GM12878 (cell line): Measurements from ENCODE around the gene CYYR1. TPM values are rescaled to one million over a fixed set of nuclear protein-coding genes. Genes with fewer than 3 reads are reported as not detected.

Experiments used
- ATAC-seq: fragments of 200-7000 bp; cut with Tn5 transposase; 3 replicates; pipeline ENCODE4 v1.9.1; 2020; ENCODE audit warnings: mild to moderate bottlenecking, moderate library complexity
- BruUV-seq: library from RNA; stranded (reverse); fragments of 400-500 nt; replicated peaks from 2 replicates; lab custom pipeline; 2021; lab: Mats Ljungman, UMichigan
- CTCF ChIA-PET: fragments of 300-600 bp; sonication (Branson Sonifier 250); formaldehyde crosslinking; extraction: SDS; loops from one replicate; lab custom pipeline; 2021; ENCODE audit warnings: inconsistent platforms; lab: Yijun Ruan, JAX
- POLR2A ChIA-PET: fragments of 350-600 bp; formaldehyde crosslinking; extraction: SDS; loops from one replicate; lab custom pipeline; 2021; ENCODE audit warnings: inconsistent platforms; lab: Charles Lee
- RAD21 ChIA-PET: fragments of 300-600 bp; sonication (Branson Sonifier 250); formaldehyde crosslinking; loops from one replicate; lab custom pipeline; 2023; ENCODE audit warnings: antibody characterized with exemption; ENCODE audit not compliant: unreplicated experiment; lab: Charles Lee
- SMC1A ChIA-PET: fragments of 300-600 bp; sonication (Branson Sonifier 250); formaldehyde crosslinking; loops from one replicate; lab custom pipeline; 2023; ENCODE audit not compliant: unreplicated experiment, uncharacterized antibody; lab: Charles Lee
- DNase-seq: peaks from one replicate; pipeline ENCODE4 v3.0.0-alpha.2; 2011; ENCODE audit warnings: low read depth, low spot score
- FAIRE-seq: peaks from 3 replicates; lab custom pipeline; 2011; peaks lifted over from hg19 to GRCh38; lab: Jason Lieb, UNC
- H2AFZ ChIP-seq: 2 replicates; pipeline ENCODE4 v1.6.0; 2011; ENCODE audit warnings: low read depth, low read length, control low read depth; ENCODE audit not compliant: control insufficient read depth
- H3K27ac ChIP-seq: 2 replicates; pipeline ENCODE4 v1.5.1; 2011; ENCODE audit warnings: control low read depth; ENCODE audit not compliant: control insufficient read depth, insufficient read depth
- H3K27me3 ChIP-seq, 2 experiments: replicated peaks in 1 of 2; 2 replicates each; pipeline versions ENCODE4 v1.6.0 to v1.6.1; 2011; ENCODE audit warnings: low read length in 1 of 2; ENCODE audit not compliant: control insufficient read depth in 2 of 2, insufficient read depth in 2 of 2
- H3K36me3 ChIP-seq, 2 experiments: 2 replicates each; pipeline ENCODE4 v1.5.1; 2011; ENCODE audit warnings: low read length in 1 of 2; ENCODE audit not compliant: control insufficient read depth in 2 of 2, insufficient read depth in 2 of 2
- H3K4me1 ChIP-seq: 2 replicates; pipeline ENCODE4 v1.6.1; 2011; ENCODE audit warnings: mild to moderate bottlenecking, low read length, moderate library complexity, mixed read lengths; ENCODE audit not compliant: control insufficient read depth, insufficient read depth
- H3K4me2 ChIP-seq: 2 replicates; pipeline ENCODE4 v1.6.0; 2011; ENCODE audit warnings: control low read depth; ENCODE audit not compliant: control insufficient read depth, insufficient read depth
- H3K4me3 ChIP-seq: fragments of 200-600 bp; sonication (generic); 2 replicates; pipeline ENCODE4 v1.5.1; 2016
- H3K79me2 ChIP-seq: 2 replicates; pipeline ENCODE4 v1.6.0; 2011; ENCODE audit warnings: low read length; ENCODE audit not compliant: control insufficient read depth, insufficient read depth
- H3K9ac ChIP-seq: 2 replicates; pipeline ENCODE4 v1.8.0; 2011; ENCODE audit warnings: low read length, control low read depth, mixed read lengths; ENCODE audit not compliant: control insufficient read depth, insufficient read depth
- H3K9me3 ChIP-seq: replicated peaks from 3 replicates; pipeline ENCODE4 v1.5.1; 2011; ENCODE audit warnings: mild to moderate bottlenecking, low read length; ENCODE audit not compliant: control insufficient read depth, insufficient read depth
- H4K20me1 ChIP-seq: 2 replicates; pipeline ENCODE4 v1.6.0; 2011; ENCODE audit not compliant: control insufficient read depth, insufficient read depth
- ASH2L ChIP-seq: fragments of 300-600, 200-600 bp; sonication (generic); IDR thresholded peaks from 2 replicates; pipeline ENCODE4 v1.6.1; 2017; ENCODE audit warnings: low read depth, mild to moderate bottlenecking, borderline replicate concordance
- NFXL1 ChIP-seq: fragments of 450-650 bp; IDR thresholded peaks from 2 replicates; pipeline ENCODE4 v1.6.1; 2017; ENCODE audit warnings: antibody characterized with exemption, mild to moderate bottlenecking, borderline replicate concordance
- NR2C2 ChIP-seq: IDR thresholded peaks from 2 replicates; pipeline ENCODE4 v1.6.1; 2011; ENCODE audit warnings: borderline replicate concordance, low read depth; ENCODE audit not compliant: control insufficient read depth, insufficient read length
- PML ChIP-seq: IDR thresholded peaks from 2 replicates; pipeline ENCODE4 v1.6.1; 2012; ENCODE audit warnings: low read length, inconsistent platforms
- SP1 ChIP-seq: IDR thresholded peaks from one replicate; pipeline ENCODE4 v1.6.1; 2011; ENCODE audit warnings: low read depth, low read length
- WGBS: methylation state at CpG from one replicate; pipeline ENCODE4 v1.1.6; 2016; ENCODE audit warnings: low lambda C conversion rate; ENCODE audit not compliant: insufficient replicate concordance, insufficient coverage; ENCODE audit errors: missing lambda C conversion rate; 5-methylcytosine and 5-hydroxymethylcytosine counted together
- in situ Hi-C: fragments of 300-500 bp; cut with MboI; formaldehyde crosslinking; loops from 9 replicates; pipeline ENCODE4 v1.14.3; 2018; ENCODE audit warnings: mixed read lengths
- intact Hi-C: fragments of 100-400 bp; cut with micrococcal nuclease; formaldehyde crosslinking; loops from one replicate; pipeline ENCODE4 v1.14.2; 2022; ENCODE audit not compliant: unreplicated experiment
- polyA plus RNA-seq, 11 experiments: library from polyadenylated mRNA; depleted of rRNA in 4 of 11; unstranded in 6 of 11; stranded (reverse) in 5 of 11; fragments of >200 nt; fragmentation: Nextera tagmentation in 4 of 11; fragmentation: Illumina TruSeq in 1 of 11; extraction: Ambion mirVana in 4 of 11; extraction: Trizol in 1 of 11; gene quantifications; 1 replicate in 1 of 11; 2 replicates in 10 of 11; pipeline versions ENCODE4 v1.2.1 to v1.2.3, GENCODE V29; 2011 to 2016; ENCODE audit warnings: inconsistent platforms in 2 of 11, missing spikeins in 2 of 11, low read depth in 1 of 11
- total RNA-seq, 4 experiments: library from RNA; depleted of rRNA in 3 of 4; stranded (reverse); fragments of >200 nt in 3 of 4; fragmentation: Illumina TruSeq in 1 of 4; extraction: Trizol in 1 of 4; gene quantifications; 2 replicates each; pipeline versions ENCODE4 v1.2.1 to v1.2.3, GENCODE V29; 2013 to 2021
- TF ChIP-seq, protein P1 (sequence below): IDR thresholded peaks from 2 replicates; pipeline ENCODE4 v1.6.1; 2012; ENCODE audit warnings: improper control_type of control experiment, low read depth, low read length; ENCODE audit not compliant: insufficient replicate concordance
- TF ChIP-seq, protein P2 (sequence below): fragments of 450-650 bp; formaldehyde crosslinking; IDR thresholded peaks from 2 replicates; pipeline ENCODE4 v1.5.0; 2022; ENCODE audit warnings: mild to moderate bottlenecking, missing genetic modification characterization
- TF ChIP-seq, protein P3 (sequence below): fragments of 150-350 bp; IDR thresholded peaks from 2 replicates; pipeline ENCODE4 v1.6.1; 2014; ENCODE audit warnings: mild to moderate bottlenecking, low read depth, low read length
- TF ChIP-seq, protein P4 (sequence below): fragments of 450-650 bp; IDR thresholded peaks from 2 replicates; pipeline ENCODE4 v1.6.1; 2017; ENCODE audit warnings: antibody characterized with exemption, mild to moderate bottlenecking, moderate library complexity

CYYR1 gene
- total and polyA plus RNA-seq, 10 of the 15 experiments (the other 5 are each of a cell fraction or from before 2014, with no cell fraction given), result 0.11 to 0.13 TPM; not detected in 8

DNA sequence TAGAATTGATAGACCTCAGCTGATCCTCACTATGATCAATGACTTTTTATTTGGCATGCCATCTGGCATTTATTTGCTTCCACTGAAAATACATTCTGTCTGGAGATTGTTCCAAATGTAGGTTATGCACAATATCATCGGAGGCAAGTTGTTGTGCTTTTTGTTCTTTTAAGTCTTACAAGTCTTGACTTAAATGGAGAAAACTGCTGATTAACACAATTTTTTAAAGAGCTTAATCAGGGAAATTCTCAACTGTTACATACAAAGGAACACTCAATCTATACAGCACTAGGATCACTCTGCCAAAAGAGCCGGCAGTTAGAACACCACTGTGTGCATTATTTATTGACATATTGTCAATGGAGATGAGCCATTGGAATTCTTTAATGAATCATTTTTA, 19.2 kb downstream of the CYYR1 start (continued):
- TF ChIP-seq, protein P1, sequence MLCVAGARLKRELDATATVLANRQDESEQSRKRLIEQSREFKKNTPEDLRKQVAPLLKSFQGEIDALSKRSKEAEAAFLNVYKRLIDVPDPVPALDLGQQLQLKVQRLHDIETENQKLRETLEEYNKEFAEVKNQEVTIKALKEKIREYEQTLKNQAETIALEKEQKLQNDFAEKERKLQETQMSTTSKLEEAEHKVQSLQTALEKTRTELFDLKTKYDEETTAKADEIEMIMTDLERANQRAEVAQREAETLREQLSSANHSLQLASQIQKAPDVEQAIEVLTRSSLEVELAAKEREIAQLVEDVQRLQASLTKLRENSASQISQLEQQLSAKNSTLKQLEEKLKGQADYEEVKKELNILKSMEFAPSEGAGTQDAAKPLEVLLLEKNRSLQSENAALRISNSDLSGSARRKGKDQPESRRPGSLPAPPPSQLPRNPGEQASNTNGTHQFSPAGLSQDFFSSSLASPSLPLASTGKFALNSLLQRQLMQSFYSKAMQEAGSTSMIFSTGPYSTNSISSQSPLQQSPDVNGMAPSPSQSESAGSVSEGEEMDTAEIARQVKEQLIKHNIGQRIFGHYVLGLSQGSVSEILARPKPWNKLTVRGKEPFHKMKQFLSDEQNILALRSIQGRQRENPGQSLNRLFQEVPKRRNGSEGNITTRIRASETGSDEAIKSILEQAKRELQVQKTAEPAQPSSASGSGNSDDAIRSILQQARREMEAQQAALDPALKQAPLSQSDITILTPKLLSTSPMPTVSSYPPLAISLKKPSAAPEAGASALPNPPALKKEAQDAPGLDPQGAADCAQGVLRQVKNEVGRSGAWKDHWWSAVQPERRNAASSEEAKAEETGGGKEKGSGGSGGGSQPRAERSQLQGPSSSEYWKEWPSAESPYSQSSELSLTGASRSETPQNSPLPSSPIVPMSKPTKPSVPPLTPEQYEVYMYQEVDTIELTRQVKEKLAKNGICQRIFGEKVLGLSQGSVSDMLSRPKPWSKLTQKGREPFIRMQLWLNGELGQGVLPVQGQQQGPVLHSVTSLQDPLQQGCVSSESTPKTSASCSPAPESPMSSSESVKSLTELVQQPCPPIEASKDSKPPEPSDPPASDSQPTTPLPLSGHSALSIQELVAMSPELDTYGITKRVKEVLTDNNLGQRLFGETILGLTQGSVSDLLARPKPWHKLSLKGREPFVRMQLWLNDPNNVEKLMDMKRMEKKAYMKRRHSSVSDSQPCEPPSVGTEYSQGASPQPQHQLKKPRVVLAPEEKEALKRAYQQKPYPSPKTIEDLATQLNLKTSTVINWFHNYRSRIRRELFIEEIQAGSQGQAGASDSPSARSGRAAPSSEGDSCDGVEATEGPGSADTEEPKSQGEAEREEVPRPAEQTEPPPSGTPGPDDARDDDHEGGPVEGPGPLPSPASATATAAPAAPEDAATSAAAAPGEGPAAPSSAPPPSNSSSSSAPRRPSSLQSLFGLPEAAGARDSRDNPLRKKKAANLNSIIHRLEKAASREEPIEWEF, result no peak
- TF ChIP-seq PML, result no peak
- TF ChIP-seq, all 136 proteins: peak for 0

DNA sequence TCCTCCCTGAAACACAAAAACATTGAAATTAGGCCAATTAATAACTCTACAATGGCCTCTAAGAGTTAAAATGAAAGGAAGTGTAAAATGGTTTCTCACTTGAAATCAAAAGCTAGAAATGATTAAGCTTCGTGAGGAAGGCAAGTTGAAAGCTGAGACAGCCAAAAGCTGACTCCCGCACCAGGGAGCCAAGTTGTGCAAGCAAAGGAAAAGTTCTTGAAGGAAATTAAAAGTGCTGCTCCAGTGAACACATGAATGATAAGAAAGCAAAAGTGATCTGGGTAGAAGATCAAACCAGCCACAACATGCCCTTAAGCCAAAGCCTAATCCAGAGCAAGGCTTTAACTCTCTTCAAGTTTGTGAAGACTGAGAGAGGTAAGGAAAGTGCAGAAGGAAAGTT, 22.8 kb downstream of the CYYR1 start:
- no peak overlapping the region for H3K9ac ChIP-seq
- no peaks in the 10 kb centered on the region for H3K9me3 ChIP-seq
- H3K36me3 ChIP-seq, result no peaks in the 10 kb centered on the region
- no TSS peak for BruUV-seq
- POLR2A ChIA-PET, result no interaction called here
- H4K20me1 ChIP-seq, result no peaks in the 10 kb centered on the region
- no peaks in the 10 kb centered on the region for H3K4me1 ChIP-seq
- H3K79me2 ChIP-seq, result no peaks in the 10 kb centered on the region
- in situ Hi-C loops (no loop called here), intact Hi-C loops (no loop called here)
- DNase-seq (no peak), FAIRE-seq (no peak), ATAC-seq (no peak)
- RAD21 ChIA-PET, result no interaction called here
- SMC1A ChIA-PET, result interaction anchor here (0.9 kb wide), 1 partner anchor 13 kb away, joined by 3 read pairs; no protein-coding TSS in a partner anchor
- H3K27ac ChIP-seq, result no peak overlapping the region
- H3K4me3 ChIP-seq, result no peak overlapping the region
- CTCF ChIA-PET, result no interaction called here
- no peak overlapping the region for H3K4me2 ChIP-seq
- H2AFZ ChIP-seq, result no peak overlapping the region
- 28% methylated on average over 2 of the region's 2 CpGs for WGBS
- no peaks in the 10 kb centered on the region for H3K27me3 ChIP-seq
- TF ChIP-seq NFXL1 (no peak), ASH2L (no peak), NR2C2 (no peak), SP1 (no peak)
- TF ChIP-seq, protein P2, sequence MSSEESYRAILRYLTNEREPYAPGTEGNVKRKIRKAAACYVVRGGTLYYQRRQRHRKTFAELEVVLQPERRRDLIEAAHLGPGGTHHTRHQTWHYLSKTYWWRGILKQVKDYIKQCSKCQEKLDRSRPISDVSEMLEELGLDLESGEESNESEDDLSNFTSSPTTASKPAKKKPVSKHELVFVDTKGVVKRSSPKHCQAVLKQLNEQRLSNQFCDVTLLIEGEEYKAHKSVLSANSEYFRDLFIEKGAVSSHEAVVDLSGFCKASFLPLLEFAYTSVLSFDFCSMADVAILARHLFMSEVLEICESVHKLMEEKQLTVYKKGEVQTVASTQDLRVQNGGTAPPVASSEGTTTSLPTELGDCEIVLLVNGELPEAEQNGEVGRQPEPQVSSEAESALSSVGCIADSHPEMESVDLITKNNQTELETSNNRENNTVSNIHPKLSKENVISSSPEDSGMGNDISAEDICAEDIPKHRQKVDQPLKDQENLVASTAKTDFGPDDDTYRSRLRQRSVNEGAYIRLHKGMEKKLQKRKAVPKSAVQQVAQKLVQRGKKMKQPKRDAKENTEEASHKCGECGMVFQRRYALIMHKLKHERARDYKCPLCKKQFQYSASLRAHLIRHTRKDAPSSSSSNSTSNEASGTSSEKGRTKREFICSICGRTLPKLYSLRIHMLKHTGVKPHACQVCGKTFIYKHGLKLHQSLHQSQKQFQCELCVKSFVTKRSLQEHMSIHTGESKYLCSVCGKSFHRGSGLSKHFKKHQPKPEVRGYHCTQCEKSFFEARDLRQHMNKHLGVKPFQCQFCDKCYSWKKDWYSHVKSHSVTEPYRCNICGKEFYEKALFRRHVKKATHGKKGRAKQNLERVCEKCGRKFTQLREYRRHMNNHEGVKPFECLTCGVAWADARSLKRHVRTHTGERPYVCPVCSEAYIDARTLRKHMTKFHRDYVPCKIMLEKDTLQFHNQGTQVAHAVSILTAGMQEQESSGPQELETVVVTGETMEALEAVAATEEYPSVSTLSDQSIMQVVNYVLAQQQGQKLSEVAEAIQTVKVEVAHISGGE (CRISPR knock-in tag), result no peak
- TF ChIP-seq, protein P3, sequence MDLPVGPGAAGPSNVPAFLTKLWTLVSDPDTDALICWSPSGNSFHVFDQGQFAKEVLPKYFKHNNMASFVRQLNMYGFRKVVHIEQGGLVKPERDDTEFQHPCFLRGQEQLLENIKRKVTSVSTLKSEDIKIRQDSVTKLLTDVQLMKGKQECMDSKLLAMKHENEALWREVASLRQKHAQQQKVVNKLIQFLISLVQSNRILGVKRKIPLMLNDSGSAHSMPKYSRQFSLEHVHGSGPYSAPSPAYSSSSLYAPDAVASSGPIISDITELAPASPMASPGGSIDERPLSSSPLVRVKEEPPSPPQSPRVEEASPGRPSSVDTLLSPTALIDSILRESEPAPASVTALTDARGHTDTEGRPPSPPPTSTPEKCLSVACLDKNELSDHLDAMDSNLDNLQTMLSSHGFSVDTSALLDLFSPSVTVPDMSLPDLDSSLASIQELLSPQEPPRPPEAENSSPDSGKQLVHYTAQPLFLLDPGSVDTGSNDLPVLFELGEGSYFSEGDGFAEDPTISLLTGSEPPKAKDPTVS, result no peak
- TF ChIP-seq, protein P4, sequence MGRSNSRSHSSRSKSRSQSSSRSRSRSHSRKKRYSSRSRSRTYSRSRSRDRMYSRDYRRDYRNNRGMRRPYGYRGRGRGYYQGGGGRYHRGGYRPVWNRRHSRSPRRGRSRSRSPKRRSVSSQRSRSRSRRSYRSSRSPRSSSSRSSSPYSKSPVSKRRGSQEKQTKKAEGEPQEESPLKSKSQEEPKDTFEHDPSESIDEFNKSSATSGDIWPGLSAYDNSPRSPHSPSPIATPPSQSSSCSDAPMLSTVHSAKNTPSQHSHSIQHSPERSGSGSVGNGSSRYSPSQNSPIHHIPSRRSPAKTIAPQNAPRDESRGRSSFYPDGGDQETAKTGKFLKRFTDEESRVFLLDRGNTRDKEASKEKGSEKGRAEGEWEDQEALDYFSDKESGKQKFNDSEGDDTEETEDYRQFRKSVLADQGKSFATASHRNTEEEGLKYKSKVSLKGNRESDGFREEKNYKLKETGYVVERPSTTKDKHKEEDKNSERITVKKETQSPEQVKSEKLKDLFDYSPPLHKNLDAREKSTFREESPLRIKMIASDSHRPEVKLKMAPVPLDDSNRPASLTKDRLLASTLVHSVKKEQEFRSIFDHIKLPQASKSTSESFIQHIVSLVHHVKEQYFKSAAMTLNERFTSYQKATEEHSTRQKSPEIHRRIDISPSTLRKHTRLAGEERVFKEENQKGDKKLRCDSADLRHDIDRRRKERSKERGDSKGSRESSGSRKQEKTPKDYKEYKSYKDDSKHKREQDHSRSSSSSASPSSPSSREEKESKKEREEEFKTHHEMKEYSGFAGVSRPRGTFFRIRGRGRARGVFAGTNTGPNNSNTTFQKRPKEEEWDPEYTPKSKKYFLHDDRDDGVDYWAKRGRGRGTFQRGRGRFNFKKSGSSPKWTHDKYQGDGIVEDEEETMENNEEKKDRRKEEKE, result no peak
